ENCODE results near the gene CALHM1. TPM values are rescaled to one million over a fixed set of nuclear protein-coding genes. Genes with fewer than 3 reads are reported as not detected.

Gene CALHM1
- total and polyA plus RNA-seq, 2 of the 8 experiments (the other 6 are each of a cell fraction or from before 2014, with no cell fraction given) = 0.29 to 0.34 TPM

DNA sequence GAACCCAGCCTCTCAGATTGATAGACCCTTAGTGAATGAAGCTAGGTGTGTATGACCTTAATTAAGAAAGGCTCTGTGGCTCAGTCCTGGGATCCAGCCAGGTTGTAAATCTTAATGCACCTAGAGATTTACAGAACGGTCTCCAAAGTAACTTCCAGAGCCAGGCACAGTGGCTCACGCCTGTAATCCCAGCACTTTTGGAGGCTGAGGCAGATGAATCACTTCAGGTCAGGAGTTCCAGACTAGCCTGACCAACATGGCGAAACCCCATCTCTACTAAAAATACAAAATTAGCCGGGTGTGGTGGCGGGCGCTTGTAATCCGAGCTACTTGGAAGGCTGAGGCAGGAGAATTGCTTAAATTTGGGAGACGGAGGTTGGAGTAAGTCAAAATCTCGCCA is 30.8 kb downstream of the CALHM1 start:
- H2BK12ac ChIP-seq (ENCODE audit: low read depth, low read length) = no peak overlapping the region
- FAIRE-seq = no peak
- ChIA-PET CTCF (ENCODE audit: partially characterized antibody) (interaction anchor here (1.3 to 2.8 kb wide), 4 partner anchors 10 to 58 kb away, joined by 3 to 12 read pairs (median 5); no protein-coding TSS in a partner anchor), POLR2A (ENCODE audit: partially characterized antibody) (interaction anchor here (1.4 to 2.0 kb wide), 3 partner anchors 9 to 13 kb away, joined by 3 to 7 read pairs (median 4); no protein-coding TSS in a partner anchor)
- H3K4me3 ChIP-seq (ENCODE audit: extremely low read depth in 1 of 4, insufficient read depth in 2 of 4, low read depth in 3 of 4, low read length in 4 of 4) = no peak overlapping the region
- no peaks in the 10 kb centered on the region for H3K4me1 ChIP-seq (replicated peaks in 1 of 4; ENCODE audit: control insufficient read depth in 3 of 4, insufficient read depth in 4 of 4, low read length in 3 of 4)
- no peak overlapping the region for H4K5ac ChIP-seq (ENCODE audit: insufficient read length, low read depth, low read length)
- H4K91ac ChIP-seq (replicated peaks; ENCODE audit: insufficient read length, low read length) = no peak overlapping the region
- H2BK15ac ChIP-seq (ENCODE audit: low read length) = no peak overlapping the region
- H2BK20ac ChIP-seq (ENCODE audit: low read length) = no peak overlapping the region
- H4K20me1 ChIP-seq (replicated peaks in 1 of 2; ENCODE audit: control insufficient read depth in 1 of 2, insufficient read depth in 2 of 2, low read length in 2 of 2) = peaks cover 3 to 5% of the 10 kb centered on the region in 2 experiments
- DNase-seq (ENCODE audit: low read depth in 1 of 2, low spot score in 2 of 2) = no peak
- no peak overlapping the region for H3K9ac ChIP-seq (replicated peaks in 1 of 4; ENCODE audit: extremely low read depth in 1 of 4, low read depth in 3 of 4, low read length in 3 of 4)
- no peaks in the 10 kb centered on the region for H3K79me1 ChIP-seq (ENCODE audit: low read depth, low read length)
- no peaks in the 10 kb centered on the region for H3K27me3 ChIP-seq (replicated peaks in 1 of 4; ENCODE audit: control insufficient read depth in 3 of 4, extremely low read depth in 1 of 4, insufficient read depth in 3 of 4, low read length in 3 of 4)
- H2BK120ac ChIP-seq (replicated peaks; ENCODE audit: low read depth, low read length) = no peak overlapping the region
- 88 to 89% methylated on average over 1 to 9 of the region's 9 CpGs for WGBS, 2 experiments (ENCODE audit: extremely low coverage in 1 of 2, insufficient coverage in 1 of 2, insufficient read length in 1 of 2, insufficient replicate concordance in 2 of 2, low coverage in 1 of 2, low lambda C conversion rate in 2 of 2, missing lambda C conversion rate in 1 of 2)
- H3K18ac ChIP-seq (ENCODE audit: extremely low read depth, low read length) = no peak overlapping the region
- H3K79me2 ChIP-seq (ENCODE audit: control insufficient read depth in 1 of 2, insufficient read depth in 2 of 2, low read length in 2 of 2) = no peaks in the 10 kb centered on the region
- H4K8ac ChIP-seq (ENCODE audit: extremely low read depth, insufficient read depth, low read length) = no peak overlapping the region
- H2BK5ac ChIP-seq (ENCODE audit: low read depth, low read length) = no peak overlapping the region
- H2AK5ac ChIP-seq (ENCODE audit: low read depth, low read length) = no peak overlapping the region
- H3K56ac ChIP-seq (replicated peaks; ENCODE audit: insufficient read length, low read depth, low read length) = no peak overlapping the region
- no peak overlapping the region for H3K27ac ChIP-seq (ENCODE audit: low read depth, low read length)
- TF ChIP-seq EZH2 (IDR thresholded peaks at IDR 0.05; ENCODE audit: low read depth, low read length, severe bottlenecking) (no peak), KDM4A (IDR thresholded peaks at IDR 0.05; ENCODE audit: low read depth, low read length, severe bottlenecking) (no peak), SP4 (IDR thresholded peaks at IDR 0.05; ENCODE audit: low read length) (no peak), ASH2L (IDR thresholded peaks at IDR 0.05; ENCODE audit: low read length) (no peak), HDAC6 (IDR thresholded peaks at IDR 0.05; ENCODE audit: low read depth, low read length) (no peak), TEAD4 (IDR thresholded peaks at IDR 0.05; ENCODE audit: low read depth, low read length) (no peak), CBX5 (IDR thresholded peaks at IDR 0.05; ENCODE audit: low read depth, low read length) (no peak), SRF (IDR thresholded peaks at IDR 0.05; ENCODE audit: low read depth, low read length) (no peak), SAP30 (IDR thresholded peaks at IDR 0.05; ENCODE audit: insufficient read depth, insufficient replicate concordance, low read length) (no peak), TAF1 (IDR thresholded peaks at IDR 0.05; ENCODE audit: low read depth, low read length) (no peak), SIN3A (conservative IDR thresholded peaks at IDR 0.05 in 1 of 2, IDR thresholded peaks at IDR 0.05 in 1 of 2; ENCODE audit: low read depth in 1 of 2, low read length in 2 of 2) (no peak)
- TF ChIP-seq, protein P1, sequence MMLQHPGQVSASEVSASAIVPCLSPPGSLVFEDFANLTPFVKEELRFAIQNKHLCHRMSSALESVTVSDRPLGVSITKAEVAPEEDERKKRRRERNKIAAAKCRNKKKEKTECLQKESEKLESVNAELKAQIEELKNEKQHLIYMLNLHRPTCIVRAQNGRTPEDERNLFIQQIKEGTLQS (IDR thresholded peaks at IDR 0.05; ENCODE audit: insufficient read depth, low read depth, low read length) = no peak
- H3K4me2 ChIP-seq (ENCODE audit: insufficient read depth in 1 of 2, low read depth in 2 of 2, low read length in 2 of 2) = no peak overlapping the region
- H3K4ac ChIP-seq (replicated peaks; ENCODE audit: insufficient read length, low read depth, low read length) = no peak overlapping the region
- H3K36me3 ChIP-seq (ENCODE audit: control insufficient read depth in 2 of 4, insufficient read depth in 4 of 4, low read length in 3 of 4) = peaks cover 35 to 83% (median 68%) of the 10 kb centered on the region in 4 experiments
- no peaks in the 10 kb centered on the region for H3K23me2 ChIP-seq (ENCODE audit: low read depth, low read length)
- no peak overlapping the region for H2AFZ ChIP-seq (ENCODE audit: low read length)
- H3K9me3 ChIP-seq (ENCODE audit: insufficient read depth in 2 of 2, low read depth in 1 of 2, low read length in 1 of 2) = no peaks in the 10 kb centered on the region
- no peak overlapping the region for H3K23ac ChIP-seq (ENCODE audit: insufficient read length)
- no peak overlapping the region for H3K14ac ChIP-seq (ENCODE audit: insufficient read length)

Measured in H1 (cell line).